Fibroblast of skin of left biceps (primary cell): Measurements from ENCODE around the gene FBXO31.

Experiments used
- DNase-seq, 2 experiments: peaks; one replicate each; pipeline ENCODE4 v3.0.0-alpha.2; 2013; ENCODE audit warnings: low read depth in 2 of 2

Gene FBXO31

GRCh38 chr16:87312008-87312407, 71.6 kb downstream of the FBXO31 start:
- DNase-seq: no peak

GRCh38 chr16:87311387-87311786, 72.2 kb downstream of the FBXO31 start:
- no peak for DNase-seq

GRCh38 chr16:87310610-87311009, 73.0 kb downstream of the FBXO31 start:
- DNase-seq: no peak

- DNase-seq: no peak
Observed at GRCh38 chr16:87309620-87310525, 73.7 kb downstream of the FBXO31 start.

- no peak for DNase-seq
Observed at GRCh38 chr16:87308826-87309225, 74.8 kb downstream of the FBXO31 start.

- DNase-seq: no peak
Observed at GRCh38 chr16:87306516-87306915, 77.1 kb downstream of the FBXO31 start.

- DNase-seq: peak; percentile 50 to 53
Observed at GRCh38 chr16:87305505-87306391, 77.8 kb downstream of the FBXO31 start.

- no peak for DNase-seq
Observed at GRCh38 chr16:87304951-87305350, 78.6 kb downstream of the FBXO31 start.

- no peak for DNase-seq
Observed at GRCh38 chr16:87303962-87304521, 79.5 kb downstream of the FBXO31 start.

GRCh38 chr16:87303431-87303930, 80.1 kb downstream of the FBXO31 start:
- DNase-seq: no peak

GRCh38 chr16:87298857-87299465, 84.6 kb downstream of the FBXO31 start:
- no peak for DNase-seq

GRCh38 chr16:87297918-87298631, 85.5 kb downstream of the FBXO31 start:
- no peak for DNase-seq

GRCh38 chr16:87297407-87297806, 86.2 kb downstream of the FBXO31 start:
- no peak for DNase-seq

GRCh38 chr16:87295661-87296531, 87.7 kb downstream of the FBXO31 start:
- no peak for DNase-seq

- no peak for DNase-seq
Observed at GRCh38 chr16:87295259-87295658, 88.3 kb downstream of the FBXO31 start.

GRCh38 chr16:87293990-87294389, 89.6 kb downstream of the FBXO31 start:
- DNase-seq: no peak

GRCh38 chr16:87291944-87292343, 91.6 kb downstream of the FBXO31 start:
- DNase-seq: no peak

GRCh38 chr16:87288753-87289362, 94.7 kb downstream of the FBXO31 start:
- peak; percentile 94 to 95 for DNase-seq

GRCh38 chr16:87286839-87287626, 96.5 kb downstream of the FBXO31 start:
- DNase-seq: no peak
